Adipose tissue (tissue), 3 donors: Measurements from ENCODE around the gene TPRG1. TPM values are rescaled to one million over a fixed set of nuclear protein-coding genes. Genes with fewer than 3 reads are reported as not detected.

Experiments
- H3K27ac ChIP-seq: one replicate; pipeline ENCODE4 v1.5.1; 2013; ENCODE audit warnings: low read depth, low read length
- WGBS, 3 donors: extraction: QIAGEN DNeasy Blood & Tissue Kit; methylation state at CpG; one replicate each; pipeline ENCODE4 v1.1.7; 2013; 5-methylcytosine and 5-hydroxymethylcytosine counted together
- polyA plus RNA-seq, 3 donors: library from polyadenylated mRNA; stranded (reverse); fragments of 200-250 nt; gene quantifications; one replicate each; pipeline ENCODE4 v1.2.3, GENCODE V29; 2013
- donor health status: healthy with polysubstance abuse.
- donor health status: Bipolar disorder and iron deficiency.
- donor health status: healthy.

TPRG1 gene, protein sequence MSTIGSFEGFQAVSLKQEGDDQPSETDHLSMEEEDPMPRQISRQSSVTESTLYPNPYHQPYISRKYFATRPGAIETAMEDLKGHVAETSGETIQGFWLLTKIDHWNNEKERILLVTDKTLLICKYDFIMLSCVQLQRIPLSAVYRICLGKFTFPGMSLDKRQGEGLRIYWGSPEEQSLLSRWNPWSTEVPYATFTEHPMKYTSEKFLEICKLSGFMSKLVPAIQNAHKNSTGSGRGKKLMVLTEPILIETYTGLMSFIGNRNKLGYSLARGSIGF
- 10 to 100 TPM in 1 of 3 donors, 1 to 10 TPM in 1, under 1 TPM in 1; 0.91 to 17.4 (median 6.6) TPM for polyA plus RNA-seq

DNA sequence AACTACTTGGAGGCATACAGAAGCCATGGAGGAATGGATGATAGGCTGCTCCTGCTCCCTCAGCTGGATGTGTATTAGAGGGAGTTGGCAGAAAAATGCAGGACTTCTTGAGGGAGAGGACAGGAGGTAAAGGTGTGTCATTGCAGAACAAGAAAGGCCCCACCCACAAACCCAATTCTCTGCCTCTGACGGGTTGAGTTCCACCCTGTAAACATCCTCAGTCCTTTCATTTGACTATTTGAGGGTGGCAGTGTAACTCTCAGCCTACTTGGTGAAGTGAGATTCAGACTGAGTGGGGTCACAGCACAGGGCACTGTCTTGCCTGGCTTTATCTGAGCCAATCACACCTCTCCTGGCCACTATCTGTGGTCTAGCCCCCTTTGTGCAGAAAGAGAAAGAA, at the start of gene TPRG1:
Gene TPRG1 (plus strand): TSS at position 265 of the 400 bp plus-strand sequence. CDS start 35,414 bp downstream, outside the sequence.
- WGBS, 3 donors = 86 to 95% (median 93%) methylated on average over 1 of the region's 1 CpG
- H3K27ac ChIP-seq = no peak within 1 kb of the TSS

DNA sequence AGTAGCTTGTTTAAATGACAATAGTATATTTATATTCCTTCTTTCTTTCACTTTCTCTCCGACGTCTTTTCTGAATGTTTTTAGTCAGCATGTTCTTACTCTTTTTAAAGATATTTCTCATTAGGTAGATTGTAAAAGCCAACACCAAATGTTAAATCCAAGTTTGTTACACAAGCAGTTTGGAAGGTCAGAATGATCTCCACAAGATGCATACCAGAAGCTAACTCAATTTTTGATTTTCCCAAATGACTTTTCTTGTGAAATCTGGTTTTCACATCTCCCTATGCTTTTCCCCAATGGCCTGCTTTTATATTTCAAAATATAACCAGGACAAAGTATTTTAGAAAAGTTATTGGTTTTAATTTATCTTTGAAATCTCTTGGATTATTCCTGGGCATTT, 49.7 kb upstream of the TPRG1 start:
- 53 to 79% (median 69%) methylated on average over 2 of the region's 2 CpGs for WGBS, 3 donors
- H3K27ac ChIP-seq = no peak overlapping the region

DNA sequence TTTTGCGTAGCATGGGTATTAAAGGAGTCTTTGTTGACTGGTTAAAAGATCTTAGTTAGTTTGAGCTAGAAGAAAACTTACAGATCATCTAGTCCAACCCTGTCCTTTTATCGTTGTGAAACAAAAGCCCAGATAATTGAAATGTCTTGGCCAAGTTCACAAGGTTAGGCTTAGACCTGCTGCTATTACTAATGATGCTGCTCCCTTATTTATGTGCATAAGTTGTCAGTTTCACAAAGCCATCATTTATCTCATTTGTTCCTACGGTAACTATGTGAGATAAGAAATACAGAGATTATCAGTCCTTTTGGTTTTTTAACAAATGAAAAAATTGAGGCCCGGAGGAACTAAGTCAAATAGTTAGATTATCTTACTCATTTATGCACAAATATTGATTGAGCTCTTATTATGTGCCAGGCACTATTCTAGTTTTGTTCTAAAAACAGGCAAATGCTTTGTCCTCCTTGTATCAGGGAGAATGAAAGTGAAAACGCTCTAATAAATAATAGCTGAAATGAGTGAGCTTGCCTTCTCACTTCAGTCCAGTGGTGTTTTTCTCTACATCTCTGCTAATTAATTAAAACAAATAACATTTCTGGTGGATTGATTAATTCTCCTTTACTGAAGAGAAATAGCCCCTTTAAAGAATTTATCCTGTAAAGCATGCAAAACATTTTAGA, 49.1 kb upstream of the TPRG1 start:
- no peak overlapping the region for H3K27ac ChIP-seq
- WGBS, 3 donors = 33 to 56% (median 55%) methylated on average over 5 of the region's 5 CpGs

DNA sequence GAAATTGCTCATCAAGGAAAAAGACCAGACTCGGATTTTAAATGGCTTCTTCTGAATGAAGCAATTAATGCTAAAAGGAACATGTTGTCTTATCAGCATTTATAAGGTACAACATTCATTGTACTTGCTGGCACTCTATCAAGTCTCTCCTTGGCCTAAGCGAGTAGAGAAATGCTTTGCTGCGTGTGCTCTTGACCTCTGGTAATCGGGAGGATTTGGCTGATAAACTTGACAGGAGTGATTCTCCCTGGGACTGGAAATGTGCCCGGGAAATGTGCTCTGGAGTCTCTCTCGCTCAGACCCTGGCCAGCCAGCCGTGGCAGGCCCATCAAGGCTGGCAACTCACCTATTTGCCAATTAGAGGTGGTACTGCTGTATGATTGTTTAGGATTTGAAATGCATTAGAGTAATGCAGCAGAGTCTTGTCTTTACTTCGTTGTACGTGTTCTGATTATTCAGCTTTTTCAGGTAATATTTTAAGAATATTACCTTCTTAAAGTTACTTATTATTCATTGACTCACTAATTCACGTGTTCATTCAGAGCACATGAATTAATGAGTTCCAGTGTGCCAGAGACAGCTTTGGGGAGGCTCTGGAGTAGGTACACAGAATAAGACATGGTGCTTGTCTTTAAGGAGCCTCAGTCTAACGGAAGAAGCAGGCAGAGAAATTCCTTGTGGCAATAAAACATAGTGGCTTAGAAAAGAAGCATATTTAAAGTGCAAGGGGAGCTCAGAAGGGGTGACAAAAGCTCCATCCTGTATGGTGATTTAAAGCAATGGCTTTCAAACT, 48.0 kb upstream of the TPRG1 start:
- H3K27ac ChIP-seq = no peak overlapping the region
- WGBS, 3 donors = 40 to 55% (median 49%) methylated on average over 11 of the region's 11 CpGs

DNA sequence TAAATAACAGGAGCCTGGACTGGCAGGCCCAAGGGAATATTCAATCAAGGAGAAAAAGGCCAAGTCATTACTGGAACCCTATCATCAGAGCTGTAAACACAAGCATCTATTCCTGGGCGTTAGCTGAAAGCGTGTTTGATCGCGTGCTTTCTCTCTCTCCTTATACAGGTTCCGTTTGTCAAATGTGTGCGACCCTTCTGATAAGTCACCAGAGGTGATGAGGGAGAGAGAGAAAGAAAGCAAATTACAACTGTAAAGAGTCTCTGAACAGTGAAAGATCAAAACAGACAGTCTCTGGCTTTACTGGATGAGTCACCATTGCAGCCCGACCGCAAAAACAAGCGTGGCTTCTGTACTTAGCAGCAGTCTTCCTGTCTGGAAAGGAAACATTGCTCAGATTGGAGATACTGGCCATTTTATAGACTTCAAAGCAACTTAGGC, 39.5 kb upstream of the TPRG1 start:
- 30 to 71% (median 31%) methylated on average over 9 of the region's 9 CpGs for WGBS, 3 donors
- no peak overlapping the region for H3K27ac ChIP-seq

DNA sequence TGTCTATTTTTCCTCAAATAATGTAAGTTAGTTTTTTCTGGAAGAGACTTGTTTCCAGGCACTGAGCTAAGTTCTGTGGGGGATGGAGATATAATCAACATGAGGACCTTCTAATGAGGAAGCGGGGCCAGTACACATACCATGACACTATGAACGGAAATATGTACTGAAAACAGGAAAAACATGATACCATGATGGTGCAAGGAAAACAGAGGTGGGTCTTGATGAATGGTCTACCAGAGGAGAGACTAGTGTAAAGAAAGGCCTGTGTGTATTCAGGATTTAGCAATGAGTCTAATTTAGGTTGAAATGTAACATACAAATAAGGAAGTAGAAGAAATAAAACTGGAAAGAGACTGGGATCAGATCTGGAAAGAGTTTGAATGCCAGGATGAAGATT, 38.9 kb upstream of the TPRG1 start:
- WGBS, 3 donors = 64 to 86% (median 75%) methylated on average over 2 of the region's 2 CpGs

DNA sequence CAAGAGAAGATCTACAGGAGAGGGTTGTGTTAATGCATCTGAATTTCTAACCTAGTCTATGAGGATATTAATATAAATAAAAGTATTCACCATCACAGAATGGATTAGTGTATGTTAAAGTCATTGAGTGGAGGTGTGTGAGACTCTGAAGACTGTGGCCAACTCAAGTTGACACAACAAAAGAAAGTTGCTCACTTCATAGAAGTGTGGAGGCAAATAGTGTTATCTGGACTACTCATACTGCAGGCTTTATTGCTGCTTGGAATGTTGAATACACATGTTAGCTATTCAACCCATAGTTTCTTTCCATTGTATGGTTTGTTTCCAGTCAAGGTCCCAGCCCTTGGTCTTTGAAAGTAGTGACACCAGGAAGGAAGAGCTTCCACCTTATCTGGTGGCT, 38.0 kb upstream of the TPRG1 start:
- H3K27ac ChIP-seq = no peak overlapping the region

More for the DNA sequence above, 38.9 kb upstream of the TPRG1 start:
- H3K27ac ChIP-seq = no peak overlapping the region

DNA sequence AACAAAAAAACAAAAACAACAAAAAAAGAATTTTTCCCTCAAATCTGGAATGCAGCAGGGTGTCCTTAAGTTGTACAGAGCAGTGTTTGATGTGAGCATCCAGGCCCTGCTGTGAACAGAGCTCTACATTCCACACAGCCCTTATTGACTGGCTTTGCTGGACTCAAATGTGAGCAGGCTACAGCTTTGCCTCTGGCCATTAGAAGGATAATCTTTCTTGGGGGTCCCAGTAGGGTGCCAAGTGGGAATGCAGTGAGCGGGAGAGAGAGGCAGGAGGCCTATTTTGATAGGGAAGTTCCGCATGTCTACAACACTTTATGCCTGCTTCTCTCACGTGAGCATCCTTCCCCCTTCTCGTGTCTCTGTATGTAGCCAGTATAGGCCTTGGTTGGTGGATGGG, 34.4 kb upstream of the TPRG1 start:
- 81 to 94% (median 93%) methylated on average over 4 of the region's 4 CpGs for WGBS, 3 donors
- no peak overlapping the region for H3K27ac ChIP-seq

DNA sequence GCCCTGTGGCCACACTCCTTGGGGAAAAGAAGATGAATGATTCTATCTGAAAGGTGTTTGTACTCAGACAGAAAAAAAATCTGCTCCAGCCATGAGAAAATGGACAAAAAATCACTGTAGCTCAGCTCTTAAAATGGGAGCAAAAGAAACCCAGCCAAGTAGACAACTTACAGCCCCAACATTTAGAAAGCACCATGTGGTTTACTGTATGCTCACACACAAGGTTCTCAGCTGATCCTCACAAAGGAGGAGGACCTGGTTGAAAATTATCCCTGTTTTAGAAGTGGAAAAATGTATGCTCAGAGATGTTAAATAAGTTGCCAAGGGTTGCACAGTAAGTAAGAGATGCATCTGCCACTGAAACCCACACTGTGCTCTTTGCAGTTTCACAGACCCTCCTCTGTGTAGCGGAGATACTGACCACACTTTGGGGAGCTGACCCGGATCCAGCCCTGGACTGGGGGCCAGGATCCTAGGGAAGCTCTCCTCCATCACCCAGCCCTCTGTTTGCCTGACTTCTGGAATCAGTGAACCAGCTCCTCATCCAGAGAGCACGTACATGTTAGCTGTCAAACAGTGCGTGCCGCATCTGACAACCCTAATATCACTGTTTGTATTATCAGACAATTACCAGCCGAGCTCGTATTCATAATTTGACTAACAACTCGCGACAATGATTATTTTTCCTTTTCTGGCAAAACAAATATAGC, 32.7 kb upstream of the TPRG1 start:
- H3K27ac ChIP-seq = no peak overlapping the region
- 64 to 85% (median 74%) methylated on average over 9 of the region's 9 CpGs for WGBS, 3 donors

DNA sequence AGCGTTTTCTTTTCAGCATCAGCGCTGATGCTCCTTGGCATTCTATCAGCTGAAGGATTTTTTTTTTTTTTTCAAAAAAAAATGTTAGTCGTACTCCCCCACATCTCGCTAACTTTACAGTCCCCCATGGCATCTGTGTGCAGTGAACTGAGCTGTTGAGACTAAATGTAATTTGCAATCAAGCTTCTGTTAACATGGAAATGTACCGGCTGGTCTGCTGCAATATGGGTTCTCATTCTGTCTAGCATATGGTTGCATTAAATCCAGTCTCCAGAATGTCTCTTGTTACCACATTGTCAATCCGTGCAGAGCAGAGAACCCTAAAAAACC, 32.2 kb upstream of the TPRG1 start:
- WGBS, 3 donors = 69 to 83% (median 72%) methylated on average over 6 of the region's 6 CpGs
- H3K27ac ChIP-seq = no peak overlapping the region

DNA sequence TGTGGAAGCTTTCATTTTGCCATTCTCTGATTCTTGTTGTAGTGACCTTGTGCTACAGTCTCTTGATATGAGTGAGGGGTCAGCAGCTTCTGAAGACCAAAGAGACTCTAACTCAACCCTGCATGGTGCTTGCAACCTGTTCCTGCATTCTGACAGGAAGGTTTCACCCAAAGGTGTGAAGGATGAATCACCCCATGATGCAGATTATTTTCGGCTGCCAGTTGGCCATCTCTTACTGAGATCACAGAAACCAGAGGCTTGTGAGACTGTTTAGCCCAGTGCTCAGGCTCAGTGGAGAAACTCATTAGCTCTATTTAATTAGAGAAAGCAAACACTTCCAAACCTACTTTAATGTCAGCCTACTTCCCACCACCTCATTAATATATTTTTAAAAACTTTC, 29.2 kb upstream of the TPRG1 start:
- WGBS, 3 donors = 41 to 79% (median 74%) methylated on average over 1 of the region's 1 CpG
- no peak overlapping the region for H3K27ac ChIP-seq

DNA sequence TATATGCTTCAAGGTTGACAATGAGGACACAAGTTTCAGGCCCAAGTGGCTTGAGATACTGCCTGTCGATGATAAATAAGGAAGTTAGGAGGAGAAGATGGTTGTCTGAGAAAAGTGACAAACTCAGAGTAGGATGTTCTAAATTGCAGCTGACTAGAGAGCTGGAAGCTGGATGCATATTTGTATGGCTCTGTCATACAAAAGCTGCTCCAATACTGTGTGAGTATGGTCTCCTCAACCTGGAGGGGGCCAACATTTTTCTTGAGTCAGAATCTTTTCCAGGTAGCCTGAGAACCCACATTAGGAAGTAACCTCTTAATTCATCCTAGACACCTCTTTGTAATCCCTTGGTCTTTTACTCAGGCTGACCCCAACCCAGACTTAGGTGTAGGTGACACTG, 28.4 kb upstream of the TPRG1 start:
- no peak overlapping the region for H3K27ac ChIP-seq
- 51 to 76% (median 66%) methylated on average over 1 of the region's 1 CpG for WGBS, 3 donors

DNA sequence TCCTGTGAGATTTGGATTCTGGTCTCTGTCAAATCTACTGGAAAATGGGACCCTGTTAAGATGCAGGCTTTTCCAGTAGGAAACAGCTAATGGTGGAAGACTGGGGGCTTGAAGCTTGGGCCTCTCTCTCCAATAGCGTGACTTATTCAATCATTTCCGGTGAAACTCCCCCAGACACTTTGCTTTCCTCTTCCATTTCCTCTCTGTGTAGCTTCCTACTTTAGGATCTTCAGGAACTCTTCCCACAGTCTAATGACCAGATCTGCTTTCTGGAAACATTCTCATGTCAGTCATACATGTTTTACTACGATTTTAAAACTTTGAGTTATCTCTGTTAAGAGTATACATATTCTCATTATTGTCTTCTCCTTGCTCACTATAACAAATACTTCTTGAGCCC, 28.0 kb upstream of the TPRG1 start:
- no peak overlapping the region for H3K27ac ChIP-seq

DNA sequence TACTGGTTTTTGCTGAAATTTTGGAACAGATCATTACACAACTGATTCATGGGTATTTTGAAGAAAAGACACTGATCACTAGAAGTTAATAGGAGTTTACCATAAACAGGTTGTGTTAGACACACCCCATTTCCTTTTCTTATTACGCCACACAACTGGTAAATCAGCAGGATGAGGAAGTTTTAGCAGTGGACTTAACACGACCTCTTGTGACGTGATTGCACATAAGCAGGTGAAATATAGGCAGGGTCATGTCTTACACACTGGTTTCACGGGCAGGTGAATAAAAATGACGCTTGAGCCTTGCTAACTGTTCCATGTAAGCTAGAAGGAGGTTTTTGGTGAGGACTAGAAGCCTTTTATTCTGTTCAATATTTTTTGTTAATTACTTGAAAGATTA, 27.1 kb upstream of the TPRG1 start:
- WGBS, 3 donors = 27 to 50% (median 35%) methylated on average over 5 of the region's 5 CpGs
- no peak overlapping the region for H3K27ac ChIP-seq

More for the DNA sequence above, 28.0 kb upstream of the TPRG1 start:
- WGBS, 3 donors = 71 to 76% (median 72%) methylated on average over 3 of the region's 3 CpGs

DNA sequence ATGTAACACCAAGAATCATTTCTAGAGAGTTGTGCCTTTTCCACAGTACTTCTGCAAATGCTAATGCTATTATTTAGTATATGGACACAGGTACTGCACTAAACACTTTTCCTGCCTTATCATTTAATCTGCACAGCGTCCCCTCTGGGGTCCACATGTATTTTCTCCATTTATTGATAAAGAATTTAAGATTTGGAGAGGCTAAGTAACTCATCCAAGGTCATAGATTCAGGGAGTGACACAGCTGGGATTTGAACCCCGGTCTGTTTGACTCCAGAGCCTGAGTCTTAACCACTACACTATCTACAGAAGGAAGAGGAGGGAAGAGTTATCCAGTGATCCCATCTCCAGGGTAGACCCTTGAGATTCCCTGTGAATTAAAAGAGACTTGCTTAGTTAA, 24.9 kb upstream of the TPRG1 start:
- H3K27ac ChIP-seq = no peak overlapping the region
- WGBS, 3 donors = 38 to 67% (median 61%) methylated on average over 2 of the region's 2 CpGs

DNA sequence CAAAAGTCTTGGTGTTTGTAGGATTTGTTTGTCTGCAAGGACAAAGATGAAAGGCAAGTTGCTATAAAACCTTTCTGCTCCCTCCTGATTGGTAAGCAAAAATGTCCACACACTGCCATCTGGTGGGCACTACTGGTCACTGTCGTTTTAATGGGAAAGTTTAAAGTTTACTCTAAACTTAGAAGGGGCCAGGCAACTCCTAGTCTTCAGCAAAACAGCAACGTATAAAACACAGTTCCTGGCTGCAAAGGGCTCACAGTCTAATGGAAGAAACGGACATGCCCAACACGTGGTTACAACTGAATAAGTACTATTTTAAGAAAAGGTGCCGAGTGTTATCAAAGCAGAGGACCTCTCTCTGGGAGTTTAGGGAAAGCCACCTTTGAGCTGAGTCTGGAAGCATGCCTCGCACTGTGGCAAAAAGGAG, 23.7 kb upstream of the TPRG1 start:
- WGBS, 3 donors = 21 to 29% (median 27%) methylated on average over 6 of the region's 6 CpGs
- no peak overlapping the region for H3K27ac ChIP-seq

DNA sequence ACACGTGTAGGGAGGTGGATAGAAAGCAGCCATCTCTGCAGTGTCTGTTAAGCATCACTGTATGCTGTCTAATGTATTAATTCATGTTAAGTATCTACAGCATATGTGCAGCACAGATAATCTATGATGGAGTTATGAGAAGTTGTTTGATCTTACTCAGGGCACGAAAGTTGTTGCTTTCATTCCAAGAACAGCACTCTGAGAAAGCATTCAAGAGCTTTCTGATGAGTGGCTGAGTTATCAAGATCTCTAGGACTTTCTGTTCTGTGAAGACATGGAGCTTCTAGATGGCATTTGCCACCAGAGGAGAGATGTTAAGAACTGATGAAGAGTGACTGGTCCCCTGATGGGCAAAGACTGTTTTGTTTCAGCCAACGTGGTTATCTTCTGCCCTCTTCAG, 22.6 kb upstream of the TPRG1 start:
- no peak overlapping the region for H3K27ac ChIP-seq
- WGBS, 3 donors = 57 to 64% (median 63%) methylated on average over 3 of the region's 3 CpGs

DNA sequence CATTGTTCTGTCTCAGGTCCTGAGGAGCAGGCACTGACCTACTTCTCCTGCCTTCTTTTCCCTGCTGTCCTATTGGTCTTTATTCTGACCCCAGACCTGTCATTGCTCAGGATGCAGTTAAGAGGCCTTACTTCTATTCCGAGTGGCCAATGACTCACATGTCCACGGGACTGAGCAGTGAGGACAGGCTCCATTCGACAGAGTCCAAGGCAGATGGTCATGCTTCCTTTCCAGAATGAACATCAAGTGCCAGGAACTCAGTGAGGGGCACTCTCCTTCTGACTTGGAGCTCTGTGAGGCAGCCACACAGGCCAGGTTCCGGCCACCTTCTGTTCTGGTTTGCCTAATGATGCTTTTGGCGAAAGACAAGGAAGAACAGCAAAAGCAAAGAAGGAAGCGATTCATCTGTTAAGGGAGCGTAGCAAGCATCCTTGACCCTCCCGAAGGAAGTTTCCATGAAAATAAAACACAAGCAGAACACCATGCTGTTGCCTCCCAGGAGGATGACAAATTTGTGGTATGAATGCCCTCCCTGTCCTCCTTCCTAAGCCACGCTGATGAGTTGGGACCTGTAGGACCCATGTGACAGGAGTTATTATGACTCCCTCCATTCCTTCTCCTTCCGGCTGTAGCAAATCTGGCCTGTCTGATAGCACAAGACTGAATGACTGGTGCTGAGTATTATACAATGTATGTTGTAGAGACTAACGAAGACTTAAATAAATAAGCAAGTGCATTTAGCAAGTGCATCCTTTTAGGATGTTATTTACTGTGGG, 14.4 kb upstream of the TPRG1 start:
- H3K27ac ChIP-seq = no peak overlapping the region
- WGBS, 3 donors = 84 to 92% (median 87%) methylated on average over 11 of the region's 11 CpGs
